GM12891 (cell line): ENCODE data around the gene CABCOCO1.

ENCODE experiments used
- POLR2AphosphoS5 ChIP-seq: IDR thresholded peaks from 2 replicates; pipeline ENCODE4 v1.6.1; 2011; ENCODE audit warnings: low read depth, low read length, control low read depth
- TAF1 ChIP-seq: IDR thresholded peaks from 2 replicates; pipeline ENCODE4 v1.6.1; 2011; ENCODE audit warnings: low read depth, low read length, control low read depth

- TF ChIP-seq POLR2AphosphoS5: no peak
- TF ChIP-seq TAF1: no peak
Observed at GRCh38 chr10:61795551-61795950, 132.8 kb downstream of the CABCOCO1 start.
